OCI-LY7 (cell line): ENCODE measurements around the gene ZNF148.

Source experiments
- EZH2phosphoT487 ChIP-seq: fragments of 200-600 bp; sonication (generic); IDR thresholded peaks from 2 replicates; pipeline ENCODE4 v1.6.1; 2018; ENCODE audit warnings: low read depth, borderline replicate concordance, mild to moderate bottlenecking, mixed run types, antibody characterized with exemption, low read length, moderate library complexity, mixed read lengths
- TF ChIP-seq, protein P1 (sequence below): fragments of 200-600 bp; sonication (generic); conservative IDR thresholded peaks from 2 replicates; pipeline ENCODE4 v1.5.1; 2014; ENCODE audit warnings: mild to moderate bottlenecking, antibody characterized with exemption, low read length, moderate library complexity, mixed read lengths

DNA sequence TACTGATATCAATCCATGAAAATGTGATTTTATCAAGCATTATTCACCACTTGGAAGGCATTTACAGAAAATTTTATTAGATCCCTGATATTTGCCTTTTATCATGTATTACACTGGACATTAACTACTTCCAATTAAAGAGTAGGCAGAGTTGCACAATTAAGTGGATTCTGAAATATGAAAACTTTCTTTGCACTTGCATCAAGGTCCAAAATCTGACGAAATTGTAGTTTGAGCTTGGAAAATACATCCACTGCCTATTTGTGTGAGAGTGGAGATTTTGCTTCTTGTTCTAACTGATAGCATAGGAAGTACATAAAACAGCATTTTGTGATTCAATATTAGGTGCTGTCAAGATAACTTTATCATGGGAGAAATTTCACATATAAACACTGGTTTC lies 113.0 kb downstream of the ZNF148 start:
- TF ChIP-seq, protein P1, sequence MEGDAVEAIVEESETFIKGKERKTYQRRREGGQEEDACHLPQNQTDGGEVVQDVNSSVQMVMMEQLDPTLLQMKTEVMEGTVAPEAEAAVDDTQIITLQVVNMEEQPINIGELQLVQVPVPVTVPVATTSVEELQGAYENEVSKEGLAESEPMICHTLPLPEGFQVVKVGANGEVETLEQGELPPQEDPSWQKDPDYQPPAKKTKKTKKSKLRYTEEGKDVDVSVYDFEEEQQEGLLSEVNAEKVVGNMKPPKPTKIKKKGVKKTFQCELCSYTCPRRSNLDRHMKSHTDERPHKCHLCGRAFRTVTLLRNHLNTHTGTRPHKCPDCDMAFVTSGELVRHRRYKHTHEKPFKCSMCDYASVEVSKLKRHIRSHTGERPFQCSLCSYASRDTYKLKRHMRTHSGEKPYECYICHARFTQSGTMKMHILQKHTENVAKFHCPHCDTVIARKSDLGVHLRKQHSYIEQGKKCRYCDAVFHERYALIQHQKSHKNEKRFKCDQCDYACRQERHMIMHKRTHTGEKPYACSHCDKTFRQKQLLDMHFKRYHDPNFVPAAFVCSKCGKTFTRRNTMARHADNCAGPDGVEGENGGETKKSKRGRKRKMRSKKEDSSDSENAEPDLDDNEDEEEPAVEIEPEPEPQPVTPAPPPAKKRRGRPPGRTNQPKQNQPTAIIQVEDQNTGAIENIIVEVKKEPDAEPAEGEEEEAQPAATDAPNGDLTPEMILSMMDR = no peak
- no peak for TF ChIP-seq EZH2phosphoT487
